HL-60 (cell line): ENCODE data around the gene FUZ.

Experiments
- DNase-seq, 2 experiments: peaks; one replicate each; pipeline ENCODE4 v3.0.0-alpha.2; 2010 to 2020; ENCODE audit warnings: low read depth in 1 of 2, low spot score in 1 of 2
- H3K27ac ChIP-seq: fragments of 250-450 bp; sonication (Bioruptor Pico); replicated peaks from 2 replicates; pipeline ENCODE4 v1.5.1; 2020; ENCODE audit warnings: mild to moderate bottlenecking, moderate library complexity
- H3K27me3 ChIP-seq: fragments of 250-450 bp; sonication (Bioruptor Pico); 2 replicates; pipeline ENCODE4 v1.5.1; 2021; ENCODE audit warnings: mild to moderate bottlenecking, moderate library complexity; ENCODE audit not compliant: insufficient read depth, poor library complexity, severe bottlenecking
- H3K4me3 ChIP-seq: replicated peaks from 2 replicates; pipeline ENCODE4 v1.5.1; 2011; ENCODE audit warnings: mild to moderate bottlenecking, control low read depth, low read length; ENCODE audit not compliant: insufficient read depth
- CTCF ChIP-seq: IDR thresholded peaks from one replicate; pipeline ENCODE4 v1.5.1; 2011; ENCODE audit warnings: low read length, control low read depth, inconsistent platforms; ENCODE audit not compliant: insufficient read depth
- GABPA ChIP-seq: IDR thresholded peaks from 2 replicates; pipeline ENCODE4 v1.6.1; 2012; ENCODE audit warnings: low read depth
- POLR2AphosphoS5 ChIP-seq: IDR thresholded peaks from 2 replicates; pipeline ENCODE4 v1.6.1; 2012; ENCODE audit warnings: low read depth
- SPI1 ChIP-seq: IDR thresholded peaks from 2 replicates; pipeline ENCODE4 v1.6.1; 2012; ENCODE audit warnings: low read depth, mild to moderate bottlenecking, borderline replicate concordance
- TF ChIP-seq, protein P1 (sequence below): IDR thresholded peaks from 2 replicates; pipeline ENCODE4 v1.6.1; 2012; ENCODE audit warnings: low read depth; ENCODE audit not compliant: insufficient replicate concordance

Gene FUZ

GRCh38 chr19:49861107-49861506, 48.0 kb upstream of the FUZ start:
- H3K4me3 ChIP-seq, result no peak overlapping the region
- no peak for TF ChIP-seq GABPA
- TF ChIP-seq POLR2AphosphoS5, result peak; percentile 12; the same call in 1 of the 2 replicates
- no peak overlapping the region for H3K27ac ChIP-seq
- no peak for DNase-seq
- no peaks in the 10 kb centered on the region for H3K27me3 ChIP-seq

- TF ChIP-seq, protein P1, sequence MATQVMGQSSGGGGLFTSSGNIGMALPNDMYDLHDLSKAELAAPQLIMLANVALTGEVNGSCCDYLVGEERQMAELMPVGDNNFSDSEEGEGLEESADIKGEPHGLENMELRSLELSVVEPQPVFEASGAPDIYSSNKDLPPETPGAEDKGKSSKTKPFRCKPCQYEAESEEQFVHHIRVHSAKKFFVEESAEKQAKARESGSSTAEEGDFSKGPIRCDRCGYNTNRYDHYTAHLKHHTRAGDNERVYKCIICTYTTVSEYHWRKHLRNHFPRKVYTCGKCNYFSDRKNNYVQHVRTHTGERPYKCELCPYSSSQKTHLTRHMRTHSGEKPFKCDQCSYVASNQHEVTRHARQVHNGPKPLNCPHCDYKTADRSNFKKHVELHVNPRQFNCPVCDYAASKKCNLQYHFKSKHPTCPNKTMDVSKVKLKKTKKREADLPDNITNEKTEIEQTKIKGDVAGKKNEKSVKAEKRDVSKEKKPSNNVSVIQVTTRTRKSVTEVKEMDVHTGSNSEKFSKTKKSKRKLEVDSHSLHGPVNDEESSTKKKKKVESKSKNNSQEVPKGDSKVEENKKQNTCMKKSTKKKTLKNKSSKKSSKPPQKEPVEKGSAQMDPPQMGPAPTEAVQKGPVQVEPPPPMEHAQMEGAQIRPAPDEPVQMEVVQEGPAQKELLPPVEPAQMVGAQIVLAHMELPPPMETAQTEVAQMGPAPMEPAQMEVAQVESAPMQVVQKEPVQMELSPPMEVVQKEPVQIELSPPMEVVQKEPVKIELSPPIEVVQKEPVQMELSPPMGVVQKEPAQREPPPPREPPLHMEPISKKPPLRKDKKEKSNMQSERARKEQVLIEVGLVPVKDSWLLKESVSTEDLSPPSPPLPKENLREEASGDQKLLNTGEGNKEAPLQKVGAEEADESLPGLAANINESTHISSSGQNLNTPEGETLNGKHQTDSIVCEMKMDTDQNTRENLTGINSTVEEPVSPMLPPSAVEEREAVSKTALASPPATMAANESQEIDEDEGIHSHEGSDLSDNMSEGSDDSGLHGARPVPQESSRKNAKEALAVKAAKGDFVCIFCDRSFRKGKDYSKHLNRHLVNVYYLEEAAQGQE, result no peak
- 0 out of 2 replicates have a peak, but pooled peaks have one; percentile 0 for TF ChIP-seq POLR2AphosphoS5
- DNase-seq, result no peak
- Histone ChIP-seq H3K27me3 (no peaks in the 10 kb centered on the region), H3K27ac (no peak overlapping the region), H3K4me3 (no peak overlapping the region)
These were observed 47.4 kb upstream of the FUZ start for GRCh38 chr19:49860336-49861102.

GRCh38 chr19:49859682-49860335, 46.7 kb upstream of the FUZ start:
- Histone ChIP-seq H3K4me3 (no peak overlapping the region), H3K27me3 (no peaks in the 10 kb centered on the region), H3K27ac (no peak overlapping the region)
- no peak for DNase-seq
- TF ChIP-seq POLR2AphosphoS5 (peak; percentile 28), GABPA (no peak)

DNA sequence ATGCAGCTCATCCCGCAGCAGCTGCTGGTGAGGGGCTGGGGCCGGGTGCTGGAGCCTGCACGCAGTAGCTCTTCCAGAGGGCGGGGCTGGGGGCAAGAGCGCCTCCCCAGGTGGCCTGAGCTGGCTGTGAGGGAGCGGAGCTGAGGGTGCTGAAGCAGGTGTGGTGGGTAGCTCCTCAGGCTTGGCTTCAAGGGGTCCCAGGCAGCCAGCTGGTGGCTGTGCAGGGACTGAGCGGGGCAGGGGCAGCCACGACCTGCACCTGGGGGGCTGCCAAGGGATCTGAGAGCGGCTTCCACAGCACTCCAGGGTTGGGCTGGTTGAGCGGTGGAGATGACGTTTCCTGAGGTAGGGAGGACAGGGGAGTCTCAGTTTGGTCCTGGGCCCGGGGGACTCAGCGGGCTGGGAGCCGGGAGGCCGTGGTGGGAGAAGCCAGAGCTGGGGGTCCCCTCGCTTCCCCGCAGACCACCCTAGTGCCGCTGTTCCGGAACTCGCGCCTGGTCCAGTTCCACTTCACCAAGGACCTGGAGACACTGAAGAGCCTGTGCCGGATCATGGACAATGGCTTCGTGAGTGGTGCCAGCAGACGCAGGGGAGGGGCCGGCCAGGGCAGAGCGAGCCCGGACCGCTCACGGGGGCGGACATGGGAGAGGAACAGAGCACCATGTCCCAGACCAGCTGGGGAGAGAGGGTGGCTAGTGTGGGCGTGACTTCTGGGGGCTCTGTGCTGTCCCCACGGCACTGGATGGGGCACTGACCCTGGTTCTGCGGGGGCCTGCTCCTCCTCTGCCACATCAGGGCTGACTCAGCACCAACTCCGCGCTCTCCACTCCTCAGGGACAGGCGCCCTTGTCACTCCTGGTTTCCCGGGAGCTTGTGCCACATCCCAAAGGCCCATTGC, 45.2 kb upstream of the FUZ start:
- DNase-seq, result no peak
- Histone ChIP-seq H3K27me3 (no peaks in the 10 kb centered on the region), H3K27ac (no peak overlapping the region), H3K4me3 (no peak overlapping the region)
- TF ChIP-seq CTCF (no peak), POLR2AphosphoS5 (peak; percentile 38)
- TF ChIP-seq, protein P1, result no peak

GRCh38 chr19:49857838-49858087, 44.7 kb upstream of the FUZ start:
- no peak for DNase-seq
- TF ChIP-seq GABPA (no peak), POLR2AphosphoS5 (no peak; the same call in 1 of the 2 replicates), SPI1 (no peak), CTCF (no peak)
- TF ChIP-seq, protein P1, result no peak
- H3K27me3 ChIP-seq, result no peaks in the 10 kb centered on the region

More at GRCh38 chr19:49857838-49858087, 44.7 kb upstream of the FUZ start:
- Histone ChIP-seq H3K27ac (no peak overlapping the region), H3K4me3 (no peak overlapping the region)
